GM12892 (cell line): Measurements from ENCODE around the gene FBXL17.

Experiments used
- POLR2A ChIP-seq: IDR thresholded peaks from 2 replicates; pipeline ENCODE4 v1.6.1; 2011; ENCODE audit warnings: low read depth, low read length, control low read depth
- POLR2AphosphoS5 ChIP-seq: IDR thresholded peaks from 2 replicates; pipeline ENCODE4 v1.6.1; 2011; ENCODE audit warnings: low read depth, low read length, control low read depth
- TAF1 ChIP-seq: IDR thresholded peaks from 2 replicates; pipeline ENCODE4 v1.6.1; 2011; ENCODE audit warnings: low read depth, mild to moderate bottlenecking, control low read depth, low read length, borderline replicate concordance

- no peak for TF ChIP-seq POLR2AphosphoS5
- TF ChIP-seq POLR2A = no peak
- TF ChIP-seq TAF1 = no peak
Observed at GRCh38 chr5:107950776-107951175, 431.1 kb downstream of the FBXL17 start.
